ENCODE results near the gene PTPRM. TPM values are rescaled to one million over a fixed set of nuclear protein-coding genes. Genes with fewer than 3 reads are reported as not detected.
A peak's percentile ranks its signal among the peaks of the same experiment; 100 is the strongest.
"Not testable (repeated sequence)": the region's sequence is repeated elsewhere in the genome, so short reads cannot be mapped to it uniquely, and the experiment has no call there.

PTPRM gene
- polyA plus RNA-seq, 1 donor (not counting 4 experiments of a cell fraction or from before 2014, with no cell fraction given) = 54.5 TPM

DNA sequence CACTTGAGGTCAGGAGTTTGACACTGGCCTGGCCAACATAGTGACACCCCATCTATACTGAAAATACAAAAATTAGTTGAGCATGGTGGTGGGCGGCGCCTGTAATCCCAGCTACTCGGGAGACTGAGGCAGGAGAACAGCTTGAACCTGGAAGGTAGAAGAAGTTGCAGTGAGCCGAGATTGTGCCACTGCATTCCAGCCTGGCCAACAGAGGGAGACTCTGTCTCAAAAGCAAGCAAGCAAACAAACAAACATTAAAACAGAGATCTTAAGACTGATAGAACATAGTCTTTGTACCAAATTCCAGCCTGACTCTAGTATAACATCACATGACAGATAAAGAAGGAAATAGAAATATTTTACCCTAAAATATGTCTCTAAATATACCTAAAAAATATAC is 168.1 kb downstream of the PTPRM start:
- FAIRE-seq = no peak
- Histone ChIP-seq H3K9me1 (ENCODE audit: control insufficient read depth, extremely low read depth, insufficient read depth, low read length) (no peaks in the 10 kb centered on the region), H3K9ac (ENCODE audit: control insufficient read depth, extremely low read depth, insufficient read depth, low read length) (no peak overlapping the region), H3K27me3 (ENCODE audit: control insufficient read depth, extremely low read depth, insufficient read depth, low read length) (no peaks in the 10 kb centered on the region), H3K79me2 (ENCODE audit: control insufficient read depth, insufficient read depth, low read length) (no peaks in the 10 kb centered on the region), H3K4me2 (ENCODE audit: control insufficient read depth, extremely low read depth, insufficient read depth, low read depth, low read length) (no peak overlapping the region), H3K36me3 (ENCODE audit: control insufficient read depth in 2 of 2, extremely low read depth in 1 of 2, insufficient read depth in 2 of 2, low read length in 2 of 2) (no peaks in the 10 kb centered on the region), H3K4me3 (ENCODE audit: control insufficient read depth in 2 of 3, extremely low read depth in 1 of 3, insufficient read depth in 2 of 3, low read depth in 1 of 3, low read length in 3 of 3) (no peak overlapping the region), H3K4me1 (ENCODE audit: control insufficient read depth, extremely low read depth, insufficient read depth, low read length) (peaks cover 11% of the 10 kb centered on the region), H2AFZ (ENCODE audit: control insufficient read depth, low read length) (no peak overlapping the region), H3K27ac (ENCODE audit: control insufficient read depth, insufficient read depth, low read length) (no peak overlapping the region), H4K20me1 (ENCODE audit: control insufficient read depth, extremely low read depth, insufficient read depth, low read length) (no peaks in the 10 kb centered on the region), H3K9me3 (ENCODE audit: control insufficient read depth, low read depth, low read length) (no peaks in the 10 kb centered on the region)
- no peak for DNase-seq (ENCODE audit: low read depth, low spot score)
- dilution Hi-C loops (cut with MboI; ENCODE audit: extremely low pct_ligation_motif_present, low sequenced_read_pairs) = no loop called here
- TF ChIP-seq CTCF (optimal IDR thresholded peaks at IDR 0.05 in 1 of 3, IDR thresholded peaks at IDR 0.05 in 1 of 3, conservative IDR thresholded peaks at IDR 0.05 in 1 of 3; ENCODE audit: extremely low read depth in 1 of 3, insufficient read depth in 2 of 3, low read length in 3 of 3) (peak; percentile 23 to 41 (median 33)), EZH2 (IDR thresholded peaks at IDR 0.05; ENCODE audit: low read length) (no peak)

- H3K4me2 ChIP-seq (ENCODE audit: control insufficient read depth, extremely low read depth, insufficient read depth, low read depth, low read length) = no peak overlapping the region
- H3K27me3 ChIP-seq (ENCODE audit: control insufficient read depth, extremely low read depth, insufficient read depth, low read length) = no peaks in the 10 kb centered on the region
- TF ChIP-seq EZH2 (IDR thresholded peaks at IDR 0.05; ENCODE audit: low read length) = no peak
- TF ChIP-seq CTCF (optimal IDR thresholded peaks at IDR 0.05 in 1 of 3, IDR thresholded peaks at IDR 0.05 in 1 of 3, conservative IDR thresholded peaks at IDR 0.05 in 1 of 3; ENCODE audit: extremely low read depth in 1 of 3, insufficient read depth in 2 of 3, low read length in 3 of 3) = no peak
- peaks cover 11% of the 10 kb centered on the region for H3K4me1 ChIP-seq (ENCODE audit: control insufficient read depth, extremely low read depth, insufficient read depth, low read length)
- H3K9ac ChIP-seq (ENCODE audit: control insufficient read depth, extremely low read depth, insufficient read depth, low read length) = no peak overlapping the region
- no peaks in the 10 kb centered on the region for H3K9me1 ChIP-seq (ENCODE audit: control insufficient read depth, extremely low read depth, insufficient read depth, low read length)
- H3K4me3 ChIP-seq (ENCODE audit: control insufficient read depth in 2 of 3, extremely low read depth in 1 of 3, insufficient read depth in 2 of 3, low read depth in 1 of 3, low read length in 3 of 3) = no peak overlapping the region
- dilution Hi-C loops (cut with MboI; ENCODE audit: extremely low pct_ligation_motif_present, low sequenced_read_pairs) = no loop called here
- no peaks in the 10 kb centered on the region for H3K9me3 ChIP-seq (ENCODE audit: control insufficient read depth, low read depth, low read length)
- H2AFZ ChIP-seq (ENCODE audit: control insufficient read depth, low read length) = no peak overlapping the region
- no peaks in the 10 kb centered on the region for H3K36me3 ChIP-seq (ENCODE audit: control insufficient read depth in 2 of 2, extremely low read depth in 1 of 2, insufficient read depth in 2 of 2, low read length in 2 of 2)
- H3K27ac ChIP-seq (ENCODE audit: control insufficient read depth, insufficient read depth, low read length) = no peak overlapping the region
- DNase-seq (ENCODE audit: low read depth, low spot score) = no peak
- H4K20me1 ChIP-seq (ENCODE audit: control insufficient read depth, extremely low read depth, insufficient read depth, low read length) = no peaks in the 10 kb centered on the region
- H3K79me2 ChIP-seq (ENCODE audit: control insufficient read depth, insufficient read depth, low read length) = no peaks in the 10 kb centered on the region
- FAIRE-seq = no peak
Measured at GRCh38 chr18:7735626-7736175, 168.6 kb downstream of the PTPRM start.

DNA sequence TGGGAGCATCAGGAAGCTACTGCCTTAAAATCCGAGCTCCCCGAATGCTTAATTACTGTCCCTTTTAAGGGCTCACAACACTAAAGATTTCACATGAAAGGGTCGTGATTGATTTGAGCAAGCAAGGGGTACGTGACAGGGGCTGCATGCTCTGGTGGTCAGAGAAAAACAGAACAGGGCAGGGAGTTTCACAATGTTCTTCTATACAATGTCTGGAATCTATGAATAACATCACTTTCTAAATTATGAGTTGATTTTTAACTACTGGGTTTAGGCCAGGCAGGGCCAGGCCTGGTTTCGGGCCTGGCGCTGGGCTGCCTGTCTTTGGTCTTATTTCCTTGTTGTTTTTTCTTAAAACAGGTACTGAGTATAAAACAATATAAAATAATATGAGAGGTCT is 169.4 kb downstream of the PTPRM start:
- not testable (repeated sequence) for FAIRE-seq

More for the DNA sequence above, 169.4 kb downstream of the PTPRM start:
- H3K4me3 ChIP-seq (ENCODE audit: control insufficient read depth in 2 of 3, extremely low read depth in 1 of 3, insufficient read depth in 2 of 3, low read depth in 1 of 3, low read length in 3 of 3); H4K20me1 ChIP-seq (ENCODE audit: control insufficient read depth, extremely low read depth, insufficient read depth, low read length); DNase-seq (ENCODE audit: low read depth, low spot score); dilution Hi-C loops (cut with MboI; ENCODE audit: extremely low pct_ligation_motif_present, low sequenced_read_pairs); H3K27me3 ChIP-seq (ENCODE audit: control insufficient read depth, extremely low read depth, insufficient read depth, low read length); H3K27ac ChIP-seq (ENCODE audit: control insufficient read depth, insufficient read depth, low read length); H3K36me3 ChIP-seq (ENCODE audit: control insufficient read depth in 2 of 2, extremely low read depth in 1 of 2, insufficient read depth in 2 of 2, low read length in 2 of 2); H3K4me2 ChIP-seq (ENCODE audit: control insufficient read depth, extremely low read depth, insufficient read depth, low read depth, low read length); H3K9ac ChIP-seq (ENCODE audit: control insufficient read depth, extremely low read depth, insufficient read depth, low read length); H3K79me2 ChIP-seq (ENCODE audit: control insufficient read depth, insufficient read depth, low read length); H2AFZ ChIP-seq (ENCODE audit: control insufficient read depth, low read length); H3K9me3 ChIP-seq (ENCODE audit: control insufficient read depth, low read depth, low read length); H3K9me1 ChIP-seq (ENCODE audit: control insufficient read depth, extremely low read depth, insufficient read depth, low read length): not testable (repeated sequence)
- peaks cover 11% of the 10 kb centered on the region for H3K4me1 ChIP-seq (ENCODE audit: control insufficient read depth, extremely low read depth, insufficient read depth, low read length)
